OCI-LY7 (cell line): ENCODE measurements around the gene TLR2.

ENCODE experiments used
- CTCF ChIP-seq: fragments of 200-600 bp; sonication (generic); conservative IDR thresholded peaks from 2 replicates; pipeline ENCODE4 v1.5.1; 2014; ENCODE audit warnings: mild to moderate bottlenecking, antibody characterized with exemption, low read length, moderate library complexity, mixed read lengths
- EZH2phosphoT487 ChIP-seq: fragments of 200-600 bp; sonication (generic); IDR thresholded peaks from 2 replicates; pipeline ENCODE4 v1.6.1; 2018; ENCODE audit warnings: low read depth, borderline replicate concordance, mild to moderate bottlenecking, mixed run types, antibody characterized with exemption, low read length, moderate library complexity, mixed read lengths

- TF ChIP-seq CTCF = no peak
- no peak for TF ChIP-seq EZH2phosphoT487
These were observed 37.1 kb upstream of the TLR2 start for GRCh38 chr4:153646978-153647377.
